ENCODE results near the gene SCN7A.
"Not testable (repeated sequence)": the region's sequence is repeated elsewhere in the genome, so short reads cannot be mapped to it uniquely, and the experiment has no call there.

SCN7A gene

DNA sequence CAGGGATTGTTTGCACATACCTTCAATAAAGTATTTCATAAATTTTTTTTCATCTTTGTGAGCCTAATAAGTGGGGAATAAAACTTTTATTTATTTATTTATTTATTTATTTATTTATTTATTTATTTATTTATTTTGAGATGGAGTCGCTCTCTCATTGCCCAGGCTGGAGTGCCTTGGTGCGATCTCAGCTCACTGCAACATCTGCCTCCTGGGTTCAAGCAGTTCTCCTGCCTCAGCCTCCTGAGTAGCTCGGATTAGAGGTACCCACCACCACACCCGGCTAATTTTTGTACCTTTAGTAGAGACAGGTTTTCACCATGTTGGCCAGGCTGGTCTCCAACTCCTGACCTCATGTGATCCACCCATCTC lies 136.1 kb downstream of the SCN7A start:
- not testable (repeated sequence) for H4K8ac ChIP-seq (ENCODE audit: low read depth, low read length); H2BK12ac ChIP-seq (ENCODE audit: low read length); H2BK5ac ChIP-seq (ENCODE audit: low read length); DNase-seq (ENCODE audit: low spot score); H3K4ac ChIP-seq (ENCODE audit: low read length); H2BK15ac ChIP-seq (ENCODE audit: low read length); H2BK120ac ChIP-seq (ENCODE audit: low read depth, low read length); H2AK5ac ChIP-seq (ENCODE audit: low read depth, low read length); H3K4me3 ChIP-seq (ENCODE audit: low read length in 2 of 2); H3K9me3 ChIP-seq (replicated peaks in 1 of 2; ENCODE audit: control insufficient read depth in 2 of 2, insufficient read depth in 1 of 2, low read depth in 1 of 2, low read length in 2 of 2); H4K91ac ChIP-seq (ENCODE audit: low read depth, low read length, poor library complexity); H3K14ac ChIP-seq (ENCODE audit: low read length); H3K79me1 ChIP-seq (ENCODE audit: low read depth, low read length); H3K27me3 ChIP-seq (ENCODE audit: control insufficient read depth in 3 of 3, insufficient read depth in 3 of 3, low read depth in 1 of 3, low read length in 3 of 3); H3K18ac ChIP-seq (ENCODE audit: low read length); H3K9ac ChIP-seq (ENCODE audit: low read depth, low read length, poor library complexity); H3K23ac ChIP-seq (ENCODE audit: low read depth, low read length, poor library complexity); H2AFZ ChIP-seq (ENCODE audit: low read length); H3K27ac ChIP-seq (replicated peaks; ENCODE audit: low read length); H3K36me3 ChIP-seq (replicated peaks in 1 of 2; ENCODE audit: control insufficient read depth in 2 of 2, insufficient read depth in 2 of 2, low read length in 2 of 2); H3K4me1 ChIP-seq (ENCODE audit: control insufficient read depth in 2 of 2, insufficient read depth in 1 of 2, low read depth in 1 of 2, low read length in 2 of 2); H3K4me2 ChIP-seq (ENCODE audit: insufficient read depth, low read length, poor library complexity, severe bottlenecking)
- no CpG with 5 or more reads among the region's 4 CpGs for WGBS, 2 donors (ENCODE audit: extremely low coverage in 2 of 2, insufficient read length in 2 of 2, insufficient replicate concordance in 1 of 2)

DNA sequence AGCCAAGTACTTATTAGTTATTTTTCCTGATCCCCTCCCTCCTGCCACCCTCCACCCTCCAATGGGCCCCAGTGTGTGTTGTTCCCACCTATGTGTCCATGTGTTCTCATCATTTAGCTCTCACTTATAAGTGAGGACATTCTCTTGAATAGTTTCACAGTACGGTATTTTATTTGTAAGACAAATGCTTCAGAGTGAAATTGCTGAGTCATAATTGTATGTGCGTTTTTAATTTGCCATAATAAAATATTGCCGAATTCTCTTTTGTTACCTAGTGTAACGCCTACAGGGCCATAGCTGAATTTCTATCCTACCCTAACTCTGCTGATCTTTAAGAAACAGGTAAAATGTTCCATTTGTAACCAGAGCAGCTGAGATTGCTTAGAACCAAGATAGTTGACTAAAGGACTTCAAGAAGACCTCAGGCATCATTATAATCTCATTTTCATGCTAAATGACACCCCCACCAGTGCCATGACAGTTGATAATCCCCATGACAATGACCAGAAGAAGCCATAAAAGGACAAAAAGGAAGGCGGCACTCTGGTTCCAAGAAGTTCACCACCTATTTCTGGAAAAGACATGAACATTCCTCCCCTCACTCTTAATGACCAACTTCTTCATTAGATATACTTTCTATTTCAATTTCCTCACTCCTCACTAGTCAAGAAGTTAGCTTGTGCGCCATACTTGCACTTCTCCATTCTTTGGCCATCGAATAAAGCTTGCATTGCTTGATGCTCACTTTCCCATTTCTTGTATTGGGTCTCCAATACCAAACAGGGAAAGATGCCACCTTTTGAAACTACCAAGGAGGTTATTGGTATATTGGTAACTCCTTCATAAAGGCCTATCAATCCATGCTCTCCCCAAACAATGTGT lies 136.7 kb downstream of the SCN7A start:
- DNase-seq (ENCODE audit: low spot score): no peak
- Histone ChIP-seq H4K8ac (ENCODE audit: low read depth, low read length) (no peak overlapping the region), H3K27me3 (ENCODE audit: control insufficient read depth in 3 of 3, insufficient read depth in 3 of 3, low read depth in 1 of 3, low read length in 3 of 3) (no peaks in the 10 kb centered on the region), H3K23ac (ENCODE audit: low read depth, low read length, poor library complexity) (no peak overlapping the region), H4K91ac (ENCODE audit: low read depth, low read length, poor library complexity) (no peak overlapping the region), H2BK120ac (ENCODE audit: low read depth, low read length) (no peak overlapping the region), H3K4me2 (ENCODE audit: insufficient read depth, low read length, poor library complexity, severe bottlenecking) (no peak overlapping the region), H3K9me3 (replicated peaks in 1 of 2; ENCODE audit: control insufficient read depth in 2 of 2, insufficient read depth in 1 of 2, low read depth in 1 of 2, low read length in 2 of 2) (no peaks in the 10 kb centered on the region), H2BK5ac (ENCODE audit: low read length) (no peak overlapping the region), H3K4me3 (ENCODE audit: low read length in 2 of 2) (no peak overlapping the region), H3K18ac (ENCODE audit: low read length) (no peak overlapping the region), H2AFZ (ENCODE audit: low read length) (no peak overlapping the region), H2BK15ac (ENCODE audit: low read length) (no peak overlapping the region), H3K36me3 (replicated peaks in 1 of 2; ENCODE audit: control insufficient read depth in 2 of 2, insufficient read depth in 2 of 2, low read length in 2 of 2) (no peaks in the 10 kb centered on the region), H3K27ac (replicated peaks; ENCODE audit: low read length) (no peak overlapping the region), H3K14ac (ENCODE audit: low read length) (no peak overlapping the region), H3K4me1 (ENCODE audit: control insufficient read depth in 2 of 2, insufficient read depth in 1 of 2, low read depth in 1 of 2, low read length in 2 of 2) (no peaks in the 10 kb centered on the region), H2AK5ac (ENCODE audit: low read depth, low read length) (no peak overlapping the region), H3K4ac (ENCODE audit: low read length) (no peak overlapping the region), H3K9ac (ENCODE audit: low read depth, low read length, poor library complexity) (no peak overlapping the region), H3K79me1 (ENCODE audit: low read depth, low read length) (no peaks in the 10 kb centered on the region), H2BK12ac (ENCODE audit: low read length) (no peak overlapping the region)
- WGBS, 2 donors (ENCODE audit: extremely low coverage in 2 of 2, insufficient read length in 2 of 2, insufficient replicate concordance in 1 of 2): no CpG with 5 or more reads among the region's 7 CpGs
